Dendritic cell treated with granulocyte-macrophage colony-stimulating factor and Interleukin-4, amounts not matched to agents 40 ng/mL and 50 ng/mL, for 4 days (primary cell): ENCODE data around the gene CDK19.

Source experiments
- H3K27ac Mint-ChIP-seq: one replicate; pipeline ENCODE4 v1.8.0; 2022; ENCODE audit warnings: mild to moderate bottlenecking, mixed read lengths
- H3K27me3 Mint-ChIP-seq: one replicate; pipeline ENCODE4 v1.8.0; 2022; ENCODE audit warnings: mild to moderate bottlenecking, mixed read lengths
- H3K36me3 Mint-ChIP-seq: one replicate; pipeline ENCODE4 v1.8.0; 2022; ENCODE audit warnings: low read depth, mixed read lengths
- H3K4me1 Mint-ChIP-seq: one replicate; pipeline ENCODE4 v1.8.0; 2022; ENCODE audit warnings: low read depth, mixed read lengths
- H3K4me3 Mint-ChIP-seq: one replicate; pipeline ENCODE4 v1.8.0; 2022; ENCODE audit warnings: mild to moderate bottlenecking, moderate library complexity, mixed read lengths
- H3K9me3 Mint-ChIP-seq: one replicate; pipeline ENCODE4 v1.8.0; 2022; ENCODE audit warnings: mixed read lengths
- intact Hi-C: fragments of 100-400 bp; cut with micrococcal nuclease; formaldehyde crosslinking; loops from one replicate; pipeline ENCODE4 v1.15.0; 2022

The CDK19 gene

GRCh38 chr6:110800196-110800838 is 15.0 kb downstream of the CDK19 start:
- intact Hi-C loops, result loop anchor here (10.0 kb wide), 1 partner anchor 46 kb away; no protein-coding TSS in a partner anchor
- Mint-ChIP-seq H3K4me1 (peaks cover 44% of the 10 kb centered on the region), H3K27ac (no peak overlapping the region)

GRCh38 chr6:110799655-110800054 is 15.6 kb downstream of the CDK19 start:
- Mint-ChIP-seq H3K4me1 (peaks cover 48% of the 10 kb centered on the region), H3K27me3 (no peaks in the 10 kb centered on the region), H3K4me3 (no peak overlapping the region), H3K9me3 (no peaks in the 10 kb centered on the region), H3K27ac (no peak overlapping the region), H3K36me3 (peaks cover 7% of the 10 kb centered on the region)
- intact Hi-C loops, result loop anchor here (10.0 kb wide), 1 partner anchor 45 kb away; no protein-coding TSS in a partner anchor

More at GRCh38 chr6:110800196-110800838, 15.0 kb downstream of the CDK19 start:
- H3K4me3 Mint-ChIP-seq, result no peak overlapping the region
- H3K9me3 Mint-ChIP-seq, result no peaks in the 10 kb centered on the region
- H3K36me3 Mint-ChIP-seq, result peaks cover 13% of the 10 kb centered on the region
- H3K27me3 Mint-ChIP-seq, result no peaks in the 10 kb centered on the region

GRCh38 chr6:110799189-110799588 is 16.1 kb downstream of the CDK19 start:
- intact Hi-C loops, result no loop called here

GRCh38 chr6:110795271-110795670 is 20.0 kb downstream of the CDK19 start:
- H3K27me3 Mint-ChIP-seq, result no peaks in the 10 kb centered on the region
- H3K27ac Mint-ChIP-seq, result no peak overlapping the region
- H3K9me3 Mint-ChIP-seq, result no peaks in the 10 kb centered on the region
- no peak overlapping the region for H3K4me3 Mint-ChIP-seq
- peaks cover 33% of the 10 kb centered on the region for H3K4me1 Mint-ChIP-seq
- peaks cover 7% of the 10 kb centered on the region for H3K36me3 Mint-ChIP-seq
- intact Hi-C loops, result no loop called here

More at GRCh38 chr6:110799189-110799588, 16.1 kb downstream of the CDK19 start:
- peak overlapping the region; percentile 53 for H3K27ac Mint-ChIP-seq
- no peaks in the 10 kb centered on the region for H3K27me3 Mint-ChIP-seq
- H3K4me1 Mint-ChIP-seq, result peaks cover 48% of the 10 kb centered on the region
- peaks cover 6% of the 10 kb centered on the region for H3K36me3 Mint-ChIP-seq
- no peaks in the 10 kb centered on the region for H3K9me3 Mint-ChIP-seq
- no peak overlapping the region for H3K4me3 Mint-ChIP-seq

GRCh38 chr6:110786696-110787095 is 28.6 kb downstream of the CDK19 start:
- intact Hi-C loops, result loop anchor here (5.0 kb wide), 1 partner anchor 79 kb away; no protein-coding TSS in a partner anchor
- Mint-ChIP-seq H3K9me3 (no peaks in the 10 kb centered on the region), H3K36me3 (peaks cover 8% of the 10 kb centered on the region), H3K4me3 (no peak overlapping the region), H3K27ac (no peak overlapping the region), H3K4me1 (peaks cover 36% of the 10 kb centered on the region), H3K27me3 (no peaks in the 10 kb centered on the region)

- no peaks in the 10 kb centered on the region for H3K27me3 Mint-ChIP-seq
- no peak overlapping the region for H3K4me3 Mint-ChIP-seq
- H3K27ac Mint-ChIP-seq, result no peak overlapping the region
- intact Hi-C loops, result loop anchor here (5.0 kb wide), 1 partner anchor 79 kb away; no protein-coding TSS in a partner anchor
- peaks cover 8% of the 10 kb centered on the region for H3K36me3 Mint-ChIP-seq
- peaks cover 36% of the 10 kb centered on the region for H3K4me1 Mint-ChIP-seq
- no peaks in the 10 kb centered on the region for H3K9me3 Mint-ChIP-seq
Measured at GRCh38 chr6:110786271-110786670, 29.0 kb downstream of the CDK19 start.

- intact Hi-C loops, result no loop called here
- Mint-ChIP-seq H3K36me3 (peaks cover 8% of the 10 kb centered on the region), H3K4me1 (peaks cover 36% of the 10 kb centered on the region), H3K4me3 (no peak overlapping the region), H3K9me3 (no peaks in the 10 kb centered on the region), H3K27me3 (no peaks in the 10 kb centered on the region), H3K27ac (peak overlapping the region; percentile 76)
Measured at GRCh38 chr6:110784610-110784979, 30.7 kb downstream of the CDK19 start.

GRCh38 chr6:110781522-110782214 is 33.6 kb downstream of the CDK19 start:
- intact Hi-C loops, result no loop called here
- Mint-ChIP-seq H3K4me3 (no peak overlapping the region), H3K4me1 (peaks cover 47% of the 10 kb centered on the region), H3K36me3 (peaks cover 7% of the 10 kb centered on the region), H3K27ac (no peak overlapping the region), H3K9me3 (no peaks in the 10 kb centered on the region), H3K27me3 (no peaks in the 10 kb centered on the region)

GRCh38 chr6:110778333-110778732 is 36.9 kb downstream of the CDK19 start:
- Mint-ChIP-seq H3K4me3 (no peak overlapping the region), H3K9me3 (no peaks in the 10 kb centered on the region), H3K36me3 (peaks cover 7% of the 10 kb centered on the region)

GRCh38 chr6:110777636-110778035 is 37.6 kb downstream of the CDK19 start:
- intact Hi-C loops, result no loop called here
- Mint-ChIP-seq H3K27me3 (no peaks in the 10 kb centered on the region), H3K36me3 (peaks cover 10% of the 10 kb centered on the region), H3K4me3 (no peak overlapping the region), H3K9me3 (no peaks in the 10 kb centered on the region), H3K27ac (no peak overlapping the region), H3K4me1 (peaks cover 17% of the 10 kb centered on the region)

More at GRCh38 chr6:110778333-110778732, 36.9 kb downstream of the CDK19 start:
- Mint-ChIP-seq H3K4me1 (peaks cover 23% of the 10 kb centered on the region), H3K27me3 (no peaks in the 10 kb centered on the region), H3K27ac (no peak overlapping the region)
- intact Hi-C loops, result no loop called here

- intact Hi-C loops, result no loop called here
- H3K27ac Mint-ChIP-seq, result no peak overlapping the region
Measured at GRCh38 chr6:110776413-110776812, 38.9 kb downstream of the CDK19 start.

GRCh38 chr6:110769923-110770322 is 45.3 kb downstream of the CDK19 start:
- no peak overlapping the region for H3K4me3 Mint-ChIP-seq
- H3K27ac Mint-ChIP-seq, result no peak overlapping the region
- peaks cover 67% of the 10 kb centered on the region for H3K36me3 Mint-ChIP-seq
- peaks cover 11% of the 10 kb centered on the region for H3K4me1 Mint-ChIP-seq
- intact Hi-C loops, result no loop called here
- H3K27me3 Mint-ChIP-seq, result no peaks in the 10 kb centered on the region
- no peaks in the 10 kb centered on the region for H3K9me3 Mint-ChIP-seq

More at GRCh38 chr6:110776413-110776812, 38.9 kb downstream of the CDK19 start:
- H3K36me3 Mint-ChIP-seq, result peaks cover 22% of the 10 kb centered on the region
- H3K27me3 Mint-ChIP-seq, result no peaks in the 10 kb centered on the region
- peaks cover 16% of the 10 kb centered on the region for H3K4me1 Mint-ChIP-seq
- no peak overlapping the region for H3K4me3 Mint-ChIP-seq
- no peaks in the 10 kb centered on the region for H3K9me3 Mint-ChIP-seq

GRCh38 chr6:110768057-110768456 is 47.2 kb downstream of the CDK19 start:
- Mint-ChIP-seq H3K9me3 (no peaks in the 10 kb centered on the region), H3K36me3 (peaks cover 80% of the 10 kb centered on the region), H3K4me1 (peaks cover 11% of the 10 kb centered on the region), H3K4me3 (no peak overlapping the region), H3K27ac (no peak overlapping the region), H3K27me3 (no peaks in the 10 kb centered on the region)
- intact Hi-C loops, result no loop called here

GRCh38 chr6:110761371-110761770 is 53.9 kb downstream of the CDK19 start:
- H3K27me3 Mint-ChIP-seq, result no peaks in the 10 kb centered on the region
- H3K4me3 Mint-ChIP-seq, result no peak overlapping the region
- H3K36me3 Mint-ChIP-seq, result peaks cover 28% of the 10 kb centered on the region
- no peak overlapping the region for H3K27ac Mint-ChIP-seq
- no peaks in the 10 kb centered on the region for H3K9me3 Mint-ChIP-seq
- intact Hi-C loops, result no loop called here
- peaks cover 31% of the 10 kb centered on the region for H3K4me1 Mint-ChIP-seq
